BJ (cell line): ENCODE measurements around the gene PDE10A. TPM values are rescaled to one million over a fixed set of nuclear protein-coding genes. Genes with fewer than 3 reads are reported as not detected.

ENCODE experiments used
- CTCF ChIA-PET: fragments of 350-600 bp; formaldehyde crosslinking; extraction: SDS; loops from one replicate; lab custom pipeline; 2021; ENCODE audit warnings: antibody characterized with exemption, inconsistent platforms; lab: Yijun Ruan, JAX
- POLR2A ChIA-PET: fragments of 300-600 bp; sonication (Branson Sonifier 250); formaldehyde crosslinking; extraction: SDS; loops from one replicate; lab custom pipeline; 2021; ENCODE audit warnings: antibody characterized with exemption; lab: Charles Lee
- DNase-seq: peaks from one replicate; pipeline ENCODE4 v3.0.0-alpha.2; 2011; ENCODE audit warnings: low read depth
- H3K27me3 ChIP-seq: 2 replicates; pipeline ENCODE4 v1.6.0; 2011; ENCODE audit warnings: low read length; ENCODE audit not compliant: control insufficient read depth, insufficient read depth
- H3K36me3 ChIP-seq: 2 replicates; pipeline ENCODE4 v1.5.1; 2011; ENCODE audit warnings: low read length; ENCODE audit not compliant: control insufficient read depth, insufficient read depth
- H3K4me3 ChIP-seq: 2 replicates; pipeline ENCODE4 v1.5.1; 2011; ENCODE audit warnings: low read depth, mild to moderate bottlenecking, control low read depth, low read length
- polyA plus RNA-seq: library from polyadenylated mRNA; depleted of rRNA; stranded (reverse); fragments of >200 nt; gene quantifications from 2 replicates; pipeline ENCODE4 v1.2.3, GENCODE V29; 2011
- TF ChIP-seq, protein P1 (sequence below): IDR thresholded peaks from 2 replicates; pipeline ENCODE4 v1.5.1; 2011; ENCODE audit warnings: low read depth, mild to moderate bottlenecking, control low read depth, inconsistent platforms, low read length, moderate library complexity; ENCODE audit not compliant: insufficient read depth

The PDE10A gene
- polyA plus RNA-seq, 1 experiment, result 0.36 TPM

DNA sequence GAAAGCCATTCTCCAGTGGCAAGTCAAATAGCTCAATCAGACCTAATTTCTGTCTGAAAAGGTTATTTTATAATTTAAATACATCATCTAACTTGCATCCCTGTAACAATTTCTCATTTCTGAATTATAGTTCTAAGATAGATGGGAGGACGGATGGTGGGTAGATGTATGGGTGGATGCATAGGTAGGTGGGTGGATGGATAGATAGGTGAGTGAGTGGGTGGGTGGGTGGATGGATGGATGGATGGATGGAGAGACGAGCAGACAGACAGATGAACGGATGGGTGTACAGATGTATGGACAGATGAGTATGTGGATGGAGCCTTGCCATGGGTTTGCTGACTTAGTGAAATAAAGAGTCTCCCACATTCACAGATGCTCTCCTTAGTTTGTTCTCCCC, 20.0 kb downstream of the PDE10A start:
- no peak for DNase-seq
- no peaks in the 10 kb centered on the region for H3K36me3 ChIP-seq
- CTCF ChIA-PET, result no interaction called here
- H3K27me3 ChIP-seq, result no peaks in the 10 kb centered on the region
- POLR2A ChIA-PET, result no interaction called here
- TF ChIP-seq, protein P1, sequence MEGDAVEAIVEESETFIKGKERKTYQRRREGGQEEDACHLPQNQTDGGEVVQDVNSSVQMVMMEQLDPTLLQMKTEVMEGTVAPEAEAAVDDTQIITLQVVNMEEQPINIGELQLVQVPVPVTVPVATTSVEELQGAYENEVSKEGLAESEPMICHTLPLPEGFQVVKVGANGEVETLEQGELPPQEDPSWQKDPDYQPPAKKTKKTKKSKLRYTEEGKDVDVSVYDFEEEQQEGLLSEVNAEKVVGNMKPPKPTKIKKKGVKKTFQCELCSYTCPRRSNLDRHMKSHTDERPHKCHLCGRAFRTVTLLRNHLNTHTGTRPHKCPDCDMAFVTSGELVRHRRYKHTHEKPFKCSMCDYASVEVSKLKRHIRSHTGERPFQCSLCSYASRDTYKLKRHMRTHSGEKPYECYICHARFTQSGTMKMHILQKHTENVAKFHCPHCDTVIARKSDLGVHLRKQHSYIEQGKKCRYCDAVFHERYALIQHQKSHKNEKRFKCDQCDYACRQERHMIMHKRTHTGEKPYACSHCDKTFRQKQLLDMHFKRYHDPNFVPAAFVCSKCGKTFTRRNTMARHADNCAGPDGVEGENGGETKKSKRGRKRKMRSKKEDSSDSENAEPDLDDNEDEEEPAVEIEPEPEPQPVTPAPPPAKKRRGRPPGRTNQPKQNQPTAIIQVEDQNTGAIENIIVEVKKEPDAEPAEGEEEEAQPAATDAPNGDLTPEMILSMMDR, result no peak
- H3K4me3 ChIP-seq, result no peak overlapping the region

DNA sequence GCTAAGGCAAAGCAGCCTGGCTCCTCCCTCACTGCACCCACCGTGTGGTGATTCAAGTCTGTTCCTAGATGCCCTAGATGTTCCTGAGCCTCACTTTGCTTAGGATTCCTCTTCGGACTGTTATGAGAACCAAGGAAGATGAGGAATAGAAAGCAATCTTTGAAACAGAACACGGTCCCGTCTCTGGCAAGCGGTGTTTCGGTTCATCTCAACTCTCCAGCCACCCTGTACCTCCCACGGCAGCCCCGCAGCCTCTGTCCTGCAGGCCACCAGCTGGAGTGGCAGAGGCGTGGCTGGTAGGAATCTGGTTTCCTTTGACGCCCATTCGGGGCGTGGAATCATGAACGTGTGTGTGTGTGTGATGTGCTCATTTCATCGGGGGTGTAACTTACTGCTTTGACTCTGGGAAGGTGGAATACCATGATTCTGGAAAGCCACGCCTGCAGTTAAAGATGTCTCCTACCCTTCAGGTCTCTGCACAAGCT, 21.3 kb downstream of the PDE10A start:
- DNase-seq, result no peak
- TF ChIP-seq, protein P1, result no peak
- no peaks in the 10 kb centered on the region for H3K27me3 ChIP-seq
- no peaks in the 10 kb centered on the region for H3K36me3 ChIP-seq
- ChIA-PET CTCF (no interaction called here), POLR2A (no interaction called here)
- H3K4me3 ChIP-seq, result no peak overlapping the region

DNA sequence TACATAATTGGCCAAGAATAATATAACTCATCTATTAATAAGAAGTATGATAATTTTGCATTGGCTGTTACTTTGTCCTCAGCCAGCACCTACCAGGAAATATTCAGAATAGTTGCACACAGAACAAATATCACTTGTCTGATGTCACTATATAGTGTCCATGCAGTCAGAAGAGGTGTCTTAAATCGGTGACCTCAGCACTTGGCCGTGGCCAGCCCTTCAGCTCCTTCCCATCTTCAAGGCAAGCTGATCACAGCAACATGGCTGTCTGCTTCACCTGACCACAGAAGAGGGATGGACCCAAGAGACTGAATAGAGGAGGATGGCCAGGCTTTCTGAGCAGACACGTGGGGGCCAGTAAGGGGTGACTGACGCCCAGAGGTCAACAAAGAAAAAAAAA, 22.2 kb downstream of the PDE10A start:
- TF ChIP-seq, protein P1, result no peak
- no peak for DNase-seq
- Histone ChIP-seq H3K36me3 (no peaks in the 10 kb centered on the region), H3K4me3 (no peak overlapping the region), H3K27me3 (no peaks in the 10 kb centered on the region)
- ChIA-PET CTCF (no interaction called here), POLR2A (no interaction called here)

DNA sequence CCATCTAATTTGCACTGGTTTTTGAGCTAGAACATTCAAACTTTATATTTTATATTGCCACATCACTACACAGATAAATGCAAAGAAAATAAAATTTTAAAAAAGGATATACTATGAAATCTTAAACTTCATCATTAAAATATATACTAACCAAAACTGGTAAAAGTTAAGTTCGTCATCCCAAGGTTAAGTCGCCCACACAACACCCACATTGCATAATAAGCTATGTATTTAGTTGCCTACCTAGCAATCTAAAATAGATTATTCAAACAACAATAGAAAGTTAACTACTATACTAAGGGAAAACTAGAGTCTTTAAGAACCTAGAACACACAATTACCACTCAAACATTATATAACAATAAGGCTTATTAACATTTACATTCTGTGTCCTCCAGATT, 24.5 kb downstream of the PDE10A start:
- ChIA-PET POLR2A (no interaction called here), CTCF (no interaction called here)
- TF ChIP-seq, protein P1, result no peak

DNA sequence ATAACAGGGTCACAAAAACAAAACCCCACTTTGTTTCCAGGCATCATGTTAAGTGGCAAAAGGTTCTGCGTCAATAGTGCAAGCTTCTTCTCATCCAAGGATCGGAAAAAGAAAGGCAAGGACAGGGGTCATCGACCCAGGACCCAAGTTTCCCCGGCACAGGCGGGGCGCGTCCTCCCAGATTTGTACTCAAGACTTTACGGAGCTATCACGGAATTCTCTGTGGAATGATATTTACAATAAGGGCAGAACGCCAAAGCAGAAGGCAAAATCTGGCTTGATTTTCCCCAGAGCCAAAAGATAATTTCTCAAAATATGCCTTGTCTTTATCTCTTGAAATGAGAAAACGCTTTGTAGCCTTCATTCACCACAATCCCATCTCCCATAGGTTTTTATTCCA, 25.5 kb downstream of the PDE10A start:
- Histone ChIP-seq H3K36me3 (no peaks in the 10 kb centered on the region), H3K27me3 (no peaks in the 10 kb centered on the region), H3K4me3 (no peak overlapping the region)
- TF ChIP-seq, protein P1, result no peak
- ChIA-PET CTCF (no interaction called here), POLR2A (no interaction called here)
- DNase-seq, result no peak

More for the DNA sequence above, 24.5 kb downstream of the PDE10A start:
- no peak for DNase-seq
- no peaks in the 10 kb centered on the region for H3K27me3 ChIP-seq
- no peak overlapping the region for H3K4me3 ChIP-seq
- no peaks in the 10 kb centered on the region for H3K36me3 ChIP-seq
